IMR-90 (cell line): ENCODE data around the gene HSPG2. TPM values are rescaled to one million over a fixed set of nuclear protein-coding genes. Genes with fewer than 3 reads are reported as not detected.
"Not testable (repeated sequence)": the region's sequence is repeated elsewhere in the genome, so short reads cannot be mapped to it uniquely, and the experiment has no call there.

Source experiments
- ATAC-seq: fragments of 200-7000 bp; cut with Tn5 transposase; 2 replicates; pipeline ENCODE4 v1.9.1; 2020; ENCODE audit warnings: low read depth, mild to moderate bottlenecking, moderate library complexity
- Bru-seq: library from RNA; stranded (reverse); fragments of 400-500 nt; gene quantifications from one replicate; lab custom pipeline; 2021; lab: Mats Ljungman, UMichigan
- BruChase-seq, 2 experiments: library from RNA; stranded (reverse); fragments of 400-500 nt; gene quantifications; one replicate each; lab custom pipeline; 2021; lab: Mats Ljungman, UMichigan
- BruUV-seq: library from RNA; stranded (reverse); fragments of 400-500 nt; replicated peaks from 2 replicates; lab custom pipeline; 2021; lab: Mats Ljungman, UMichigan
- CTCF ChIA-PET: fragments of 300-600 bp; formaldehyde crosslinking; extraction: SDS; loops from one replicate; lab custom pipeline; 2021; ENCODE audit warnings: antibody characterized with exemption; lab: Yijun Ruan, JAX
- POLR2A ChIA-PET: fragments of 300-600 bp; sonication (Branson Sonifier 250); formaldehyde crosslinking; loops from one replicate; lab custom pipeline; 2022; ENCODE audit warnings: antibody characterized with exemption; ENCODE audit not compliant: unreplicated experiment; lab: Charles Lee
- DNase-seq: peaks from one replicate; pipeline ENCODE4 v3.0.0; 2013
- H2AFZ ChIP-seq: replicated peaks from 2 replicates; pipeline ENCODE3; 2013; ENCODE audit warnings: low read length, mild to moderate bottlenecking; ENCODE audit not compliant: poor library complexity
- H2AK5ac ChIP-seq: 2 replicates; pipeline ENCODE4 v1.6.1; 2013; ENCODE audit warnings: low read depth, low read length, inconsistent platforms
- H2AK9ac ChIP-seq: replicated peaks from 2 replicates; pipeline ENCODE3; 2013; ENCODE audit warnings: mild to moderate bottlenecking, low read depth, low read length, moderate library complexity; ENCODE audit not compliant: poor library complexity
- H2BK120ac ChIP-seq: 2 replicates; pipeline ENCODE4 v1.6.1; 2013; ENCODE audit warnings: low read depth, low read length, inconsistent platforms
- H2BK15ac ChIP-seq: 3 replicates; pipeline ENCODE4 v1.6.1; 2013; ENCODE audit warnings: low read depth, low read length, inconsistent platforms
- H2BK20ac ChIP-seq: 2 replicates; pipeline ENCODE4 v1.6.1; 2013; ENCODE audit warnings: low read depth, mild to moderate bottlenecking, inconsistent platforms, low read length, moderate library complexity
- H2BK5ac ChIP-seq: 2 replicates; pipeline ENCODE4 v1.6.1; 2013; ENCODE audit warnings: mild to moderate bottlenecking, low read depth, low read length, inconsistent platforms; ENCODE audit not compliant: poor library complexity, severe bottlenecking
- H3K14ac ChIP-seq: replicated peaks from 2 replicates; pipeline ENCODE4 v1.6.1; 2013; ENCODE audit warnings: low read depth, low read length, inconsistent platforms
- H3K18ac ChIP-seq: 2 replicates; pipeline ENCODE4 v1.6.1; 2013; ENCODE audit warnings: low read depth, low read length, control low read depth
- H3K23ac ChIP-seq: 2 replicates; pipeline ENCODE4 v1.6.1; 2013; ENCODE audit warnings: low read depth, low read length, inconsistent platforms
- H3K27ac ChIP-seq: 2 replicates; pipeline ENCODE4 v1.5.1; 2013; ENCODE audit warnings: mild to moderate bottlenecking, control low read depth, low read length; ENCODE audit not compliant: insufficient read depth
- H3K27me3 ChIP-seq: 2 replicates; pipeline ENCODE4 v1.6.1; 2013; ENCODE audit warnings: low read length; ENCODE audit not compliant: control insufficient read depth, insufficient read depth
- H3K36me3 ChIP-seq: 2 replicates; pipeline ENCODE4 v1.6.1; 2013; ENCODE audit warnings: low read length, mixed read lengths; ENCODE audit not compliant: control insufficient read depth, insufficient read depth
- H3K4ac ChIP-seq: 2 replicates; pipeline ENCODE4 v1.6.1; 2013; ENCODE audit warnings: low read depth, low read length, inconsistent platforms
- H3K4me1 ChIP-seq: 2 replicates; pipeline ENCODE4 v1.6.1; 2013; ENCODE audit warnings: low read length, mixed read lengths; ENCODE audit not compliant: control insufficient read depth, insufficient read depth
- H3K4me2 ChIP-seq: 2 replicates; pipeline ENCODE4 v1.6.1; 2013; ENCODE audit warnings: low read depth, mild to moderate bottlenecking, control low read depth, low read length, moderate library complexity
- H3K4me3 ChIP-seq: 2 replicates; pipeline ENCODE4 v1.5.1; 2013; ENCODE audit warnings: low read depth, mild to moderate bottlenecking, control low read depth, low read length, moderate library complexity; ENCODE audit not compliant: insufficient read depth
- H3K56ac ChIP-seq: 2 replicates; pipeline ENCODE4 v1.6.1; 2013; ENCODE audit warnings: low read length, inconsistent platforms; ENCODE audit not compliant: insufficient read depth; ENCODE audit errors: extremely low read depth
- H3K79me1 ChIP-seq, 2 experiments: 2 replicates each; pipeline ENCODE4 v1.6.1; 2013; ENCODE audit warnings: low read length in 2 of 2, inconsistent platforms in 1 of 2, low read depth in 1 of 2
- H3K9ac ChIP-seq: 2 replicates; pipeline ENCODE4 v1.6.1; 2013; ENCODE audit warnings: low read depth, low read length, control low read depth
- H3K9me1 ChIP-seq: 2 replicates; pipeline ENCODE4 v1.6.1; 2013; ENCODE audit warnings: low read length, inconsistent platforms; ENCODE audit not compliant: insufficient read depth
- H3K9me3 ChIP-seq: 2 replicates; pipeline ENCODE4 v1.6.1; 2013; ENCODE audit warnings: low read length; ENCODE audit not compliant: control insufficient read depth, insufficient read depth
- H4K20me1 ChIP-seq: 2 replicates; pipeline ENCODE4 v1.6.1; 2013; ENCODE audit warnings: low read length, inconsistent platforms; ENCODE audit not compliant: insufficient read depth
- H4K5ac ChIP-seq: 2 replicates; pipeline ENCODE4 v1.6.1; 2013; ENCODE audit warnings: mild to moderate bottlenecking, low read depth, low read length, control low read depth
- H4K8ac ChIP-seq, 2 experiments: 2 replicates each; pipeline ENCODE4 v1.6.1; 2013; ENCODE audit warnings: low read depth in 2 of 2, low read length in 2 of 2, control low read depth in 1 of 2, inconsistent platforms in 1 of 2
- H4K91ac ChIP-seq: 2 replicates; pipeline ENCODE4 v1.6.1; 2013; ENCODE audit warnings: low read depth, low read length, inconsistent platforms; ENCODE audit not compliant: insufficient read depth
- POLR2A ChIP-seq: IDR thresholded peaks from 2 replicates; pipeline ENCODE4 v1.6.1; 2012; ENCODE audit warnings: mild to moderate bottlenecking, low read depth, low read length
- RAD21 ChIP-seq: IDR thresholded peaks from 2 replicates; pipeline ENCODE4 v1.6.1; 2012; ENCODE audit warnings: low read length, improper control_type of control experiment
- WGBS, 2 experiments: methylation state at CpG; one replicate each; pipeline versions ENCODE4 v1.1.5 to v1.1.7; 2013; ENCODE audit warnings: missing lambda C conversion rate in 2 of 2; ENCODE audit not compliant: insufficient read length in 1 of 2; ENCODE audit errors: extremely low coverage in 2 of 2; 5-methylcytosine and 5-hydroxymethylcytosine counted together
- dilution Hi-C: fragments of 300-500 bp; cut with HindIII; formaldehyde crosslinking; loops from one replicate; pipeline ENCODE4 v1.14.3; 2018; ENCODE audit warnings: low sequenced_read_pairs; ENCODE audit not compliant: unreplicated experiment
- in situ Hi-C: fragments of 300-500 bp; cut with MboI; formaldehyde crosslinking; loops from 3 replicates; pipeline ENCODE4 v1.14.3; 2019; ENCODE audit warnings: low sequenced_read_pairs, inconsistent platforms, mixed read lengths
- intact Hi-C: fragments of 100-400 bp; cut with micrococcal nuclease; formaldehyde crosslinking; loops from 2 replicates; pipeline ENCODE4 v1.10.0; 2022
- long read RNA-seq: library from polyadenylated mRNA; unstranded; transcript quantifications from one replicate; pipeline ENCODE4 v2.0.0, GENCODE V29; 2021; ENCODE audit not compliant: unreplicated experiment
- polyA plus RNA-seq, 3 experiments: library from polyadenylated mRNA; depleted of rRNA; stranded (reverse); fragments of >200 nt; gene quantifications; 2 replicates each; pipeline ENCODE4 v1.2.3, GENCODE V29; 2012; ENCODE audit warnings: low replicate concordance in 1 of 3
- total RNA-seq: library from RNA; depleted of rRNA; stranded (reverse); fragments of >200 nt; gene quantifications from 2 replicates; pipeline ENCODE4 v1.2.3, GENCODE V29; 2012; rRNA removed

Gene HSPG2
- 15.8 and 23.3 TPM in 2 replicates for total RNA-seq
- 94.0 and 104 TPM in 2 replicates for polyA plus RNA-seq (2012; rRNA removed)
- 74.1 and 160 TPM in 2 replicates for polyA plus RNA-seq (2012; cell fraction: cytosol; rRNA removed)
- polyA plus RNA-seq (2012; cell fraction: nucleus; rRNA removed; ENCODE audit: low replicate concordance): 187 and 684 TPM in 2 replicates
- Bru-seq, nascent RNA: percentile 78 among the genes with signal in this experiment
- percentile 87 among the genes with signal in this experiment for BruChase-seq, experiment 1, labeled RNA remaining after a 6-hour chase
- percentile 83 among the genes with signal in this experiment for BruChase-seq, experiment 2, labeled RNA remaining after a 2-hour chase
- long read RNA-seq, partial matches to known transcripts: 51 of 120 reads
- long read RNA-seq, other reads (novel, unspliced or antisense): 65 of 120 reads

GRCh38 chr1:21937034-21937371, at the start of gene HSPG2:
HSPG2 (minus strand) TSS chr1:21937310; CDS start chr1:21937217, 93 bp downstream.
- dilution Hi-C loops (no loop called here), intact Hi-C loops (loop anchor here (5.0 to 10.0 kb wide), 2 partner anchors 70 to 152 kb away; partner anchors contain the start of gene USP48), in situ Hi-C loops (no loop called here)
- peak within 1 kb of the TSS; percentile 96 for H3K4ac ChIP-seq
- H3K56ac ChIP-seq: peak within 1 kb of the TSS; percentile 92
- peak within 1 kb of the TSS; percentile 97 for H2AFZ ChIP-seq
- ChIA-PET POLR2A (no interaction called here), CTCF (no interaction called here)
- peak within 1 kb of the TSS; percentile 65 for H3K4me3 ChIP-seq
- peak within 1 kb of the TSS; percentile 81 for H2BK20ac ChIP-seq
- H3K18ac ChIP-seq: peak within 1 kb of the TSS; percentile 94
- H3K36me3 ChIP-seq: no peaks in the 10 kb centered on the region
- peak within 1 kb of the TSS; percentile 85; the same call in 2 of the 3 replicates for H2BK15ac ChIP-seq
- no peaks in the 10 kb centered on the region for H3K9me3 ChIP-seq
- peaks cover 25 to 44% of the 10 kb centered on the region in 2 experiments for H3K79me1 ChIP-seq
- H3K27ac ChIP-seq: peak within 1 kb of the TSS; percentile 84
- H3K27me3 ChIP-seq: no peaks in the 10 kb centered on the region
- peak within 1 kb of the TSS; percentile 84 for H2BK5ac ChIP-seq
- H4K20me1 ChIP-seq: 0 out of 2 replicates have a peak, but pooled peaks cover 3% of the 10 kb centered on the region
- peak within 1 kb of the TSS; percentile 94 for H4K5ac ChIP-seq
- peak within 1 kb of the TSS; percentile 98 for H3K23ac ChIP-seq
- peaks cover 38% of the 10 kb centered on the region for H3K9me1 ChIP-seq
- WGBS, 2 experiments: no CpG with 5 or more reads among the region's 52 CpGs
- ATAC-seq (no peak), DNase-seq (no peak)
- peaks cover 38% of the 10 kb centered on the region for H3K4me1 ChIP-seq
- no TSS peak for BruUV-seq
- peak within 1 kb of the TSS; percentile 96 for H3K4me2 ChIP-seq
- TF ChIP-seq RAD21: no peak
- TF ChIP-seq POLR2A: peak; percentile 57; the same call in 1 of the 2 replicates
- H3K9ac ChIP-seq: peak within 1 kb of the TSS; percentile 93
- H2AK9ac ChIP-seq: peak within 1 kb of the TSS; percentile 99
- H3K14ac ChIP-seq: peak within 1 kb of the TSS; percentile 99
- peak within 1 kb of the TSS; percentile 98 for H4K8ac ChIP-seq
- peak within 1 kb of the TSS; percentile 90 for H4K91ac ChIP-seq
- peak within 1 kb of the TSS; percentile 93 for H2AK5ac ChIP-seq
- peak within 1 kb of the TSS; percentile 95 for H2BK120ac ChIP-seq

- H2BK120ac ChIP-seq, DNase-seq, H3K27ac ChIP-seq, CTCF ChIA-PET, intact Hi-C loops, H3K14ac ChIP-seq, POLR2A ChIA-PET, H3K36me3 ChIP-seq, H3K18ac ChIP-seq, BruUV-seq, H4K91ac ChIP-seq, dilution Hi-C loops, H3K4me2 ChIP-seq, H3K4ac ChIP-seq, H3K79me1 ChIP-seq, H2BK5ac ChIP-seq, H4K5ac ChIP-seq, H3K27me3 ChIP-seq, H3K9ac ChIP-seq, in situ Hi-C loops, H3K9me1 ChIP-seq, H4K20me1 ChIP-seq, H3K23ac ChIP-seq, H3K9me3 ChIP-seq, H3K4me1 ChIP-seq, H3K56ac ChIP-seq, H4K8ac ChIP-seq, H2AFZ ChIP-seq, H2BK15ac ChIP-seq, H2BK20ac ChIP-seq, H3K4me3 ChIP-seq, H2AK5ac ChIP-seq, ATAC-seq, H2AK9ac ChIP-seq: not testable (repeated sequence)
- no CpG with 5 or more reads among the region's 12 CpGs for WGBS, 2 experiments
Measured at GRCh38 chr1:21986386-21986785, 49.3 kb upstream of the HSPG2 start.
